Left renal pelvis (tissue), 4 donors: Measurements from ENCODE around the gene ITPRID2. TPM values are rescaled to one million over a fixed set of nuclear protein-coding genes. Genes with fewer than 3 reads are reported as not detected.
"Not testable (repeated sequence)": the region's sequence is repeated elsewhere in the genome, so short reads cannot be mapped to it uniquely, and the experiment has no call there.

ENCODE experiments used
- DNase-seq, 4 donors: peaks; one replicate each; pipeline ENCODE4 v3.0.0-alpha.2; 2013; ENCODE audit warnings: low read depth in 4 of 4, low spot score in 3 of 4
- polyA plus RNA-seq, 4 donors: library from polyadenylated mRNA; unstranded; fragments of 120-200 nt; gene quantifications; one replicate each; pipeline ENCODE4 v1.2.1, GENCODE V29; 2013; ENCODE audit not compliant: insufficient read length in 4 of 4

Gene ITPRID2
- polyA plus RNA-seq, 4 donors = 145 to 209 (median 189) TPM

GRCh38 chr2:181957668-181958067, 66.1 kb downstream of the ITPRID2 start:
- DNase-seq = no peak

GRCh38 chr2:181958726-181959125, 67.2 kb downstream of the ITPRID2 start:
- DNase-seq = no peak

- no peak for DNase-seq
Measured at GRCh38 chr2:181959508-181959907, 68.0 kb downstream of the ITPRID2 start.

GRCh38 chr2:181961167-181961566, 69.6 kb downstream of the ITPRID2 start:
- not testable (repeated sequence) for DNase-seq

GRCh38 chr2:181962142-181962541, 70.6 kb downstream of the ITPRID2 start:
- DNase-seq = no peak

- DNase-seq = no peak
Measured at GRCh38 chr2:181970160-181970794, 78.7 kb downstream of the ITPRID2 start.

- DNase-seq = no peak
Measured at GRCh38 chr2:181971032-181971431, 79.5 kb downstream of the ITPRID2 start.

GRCh38 chr2:181972431-181973170, 81.1 kb downstream of the ITPRID2 start:
- DNase-seq = no peak

GRCh38 chr2:181973171-181973783, 81.7 kb downstream of the ITPRID2 start:
- no peak for DNase-seq

- DNase-seq = no peak
Measured at GRCh38 chr2:181977661-181978350, 86.3 kb downstream of the ITPRID2 start.

GRCh38 chr2:181978351-181979150, 87.0 kb downstream of the ITPRID2 start:
- DNase-seq = no peak

Other genes with a start within 250 kb of the ITPRID2 start
- 10 to 100 TPM; 14.8 to 57.9 (median 19.3) TPM for gene CERKL, start 234.6 kb upstream of the ITPRID2 start, polyA plus RNA-seq
- not detected for gene NEUROD1, start 211.2 kb upstream of the ITPRID2 start, polyA plus RNA-seq
- 1 to 10 TPM; 1.5 to 3.3 (median 2.9) TPM for gene PPP1R1C, start 94.1 kb downstream of the ITPRID2 start, polyA plus RNA-seq